ENCODE measurements around the gene LRRC75A.
"Not testable (repeated sequence)": the region's sequence is repeated elsewhere in the genome, so short reads cannot be mapped to it uniquely, and the experiment has no call there.

Gene LRRC75A

DNA sequence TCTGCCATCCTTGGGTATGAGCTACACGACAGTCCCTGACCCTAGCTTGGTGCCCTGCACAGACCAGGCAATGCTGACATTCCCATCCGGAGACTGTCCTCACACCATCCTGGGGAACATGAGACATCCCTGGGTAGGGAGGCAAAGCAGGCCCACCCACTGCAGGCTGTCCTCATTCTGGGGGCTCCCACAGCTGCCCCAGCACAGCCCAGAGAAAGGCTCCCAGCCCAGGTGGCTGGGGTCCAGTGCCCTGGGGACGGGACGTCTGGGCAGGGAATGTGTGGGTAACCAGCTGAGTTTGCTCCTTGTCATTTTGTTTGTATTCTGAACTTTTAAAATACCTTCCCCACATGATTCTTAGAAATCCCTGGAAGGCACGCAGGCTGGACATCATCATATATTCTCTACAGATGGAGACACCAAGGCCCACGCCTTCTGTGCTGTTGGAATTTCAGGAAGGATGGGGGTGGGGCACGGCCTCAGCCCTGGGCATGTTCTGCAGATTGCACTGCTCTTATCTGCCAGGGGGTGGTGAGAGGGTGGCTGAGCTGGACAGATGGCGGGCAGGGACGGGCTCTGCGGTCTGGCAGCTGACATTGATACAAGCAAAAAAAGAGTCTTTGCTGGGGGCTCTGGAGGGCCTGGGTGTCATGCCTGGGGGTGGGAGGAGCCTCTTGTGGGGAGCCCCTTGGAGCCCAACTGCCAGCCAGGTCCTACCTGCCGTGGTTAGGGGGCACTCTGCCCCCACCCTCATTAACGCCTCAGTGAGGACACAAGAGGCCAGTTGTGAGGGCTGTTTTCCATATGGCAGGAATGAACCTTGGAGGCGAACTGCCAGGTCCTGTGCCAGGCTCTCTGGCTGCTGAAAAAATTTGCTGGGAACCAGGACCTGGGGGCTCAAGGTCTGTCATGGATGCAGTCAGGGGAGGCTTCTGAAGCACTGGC is 28.4 kb downstream of the LRRC75A start:
- in situ Hi-C loops (cut with HindIII; ENCODE audit: low pct_unique_long_range_greater_than_20kb, low sequenced_read_pairs): no loop called here
- no peak for TF ChIP-seq JUND (IDR thresholded peaks at IDR 0.05; ENCODE audit: low read depth)
- no peak for DNase-seq (ENCODE audit: low read depth in 1 of 2, low spot score in 1 of 2)

DNA sequence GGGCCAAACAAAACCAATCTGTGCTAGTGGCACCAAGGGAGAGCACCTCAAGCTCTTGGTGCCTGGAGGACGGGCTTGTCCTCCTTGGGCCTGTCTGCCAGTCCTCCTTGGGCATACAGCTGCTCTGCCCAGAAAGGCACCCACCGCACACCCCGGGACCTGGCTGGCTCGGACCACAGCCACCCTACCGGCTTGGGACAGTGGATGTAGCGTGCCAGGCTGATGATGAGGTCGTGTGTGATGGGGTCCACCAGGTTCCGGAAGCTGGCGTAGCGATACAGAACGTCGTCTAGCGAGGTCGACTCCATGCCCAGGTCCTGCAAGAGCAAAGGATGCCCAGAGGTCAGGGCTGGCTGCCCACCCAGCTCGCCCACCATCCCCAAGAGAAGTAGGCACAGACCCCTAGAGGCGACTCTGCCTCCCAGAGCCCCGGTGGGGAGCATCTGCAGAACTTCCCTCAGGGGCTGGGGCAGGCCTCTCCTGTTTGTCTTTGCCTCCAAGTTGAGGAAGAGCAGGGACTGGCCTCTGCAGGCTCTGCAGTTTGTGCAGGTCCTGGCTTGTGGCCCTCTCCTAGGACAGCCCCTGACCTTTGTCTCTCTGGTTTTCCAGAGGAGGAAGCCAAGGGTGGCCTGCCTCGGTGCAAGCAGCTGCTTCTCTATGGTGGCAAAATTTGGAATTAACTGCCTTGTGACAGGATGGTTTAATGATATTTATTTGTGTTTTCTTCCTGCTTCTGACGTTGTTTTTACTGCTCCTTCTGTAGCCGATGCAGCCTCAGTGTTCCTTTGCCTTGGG is 29.7 kb downstream of the LRRC75A start:
- in situ Hi-C loops (cut with HindIII; ENCODE audit: low pct_unique_long_range_greater_than_20kb, low sequenced_read_pairs): no loop called here
- DNase-seq (ENCODE audit: low read depth in 1 of 2, low spot score in 1 of 2): no peak
- TF ChIP-seq JUND (IDR thresholded peaks at IDR 0.05; ENCODE audit: low read depth): no peak

DNA sequence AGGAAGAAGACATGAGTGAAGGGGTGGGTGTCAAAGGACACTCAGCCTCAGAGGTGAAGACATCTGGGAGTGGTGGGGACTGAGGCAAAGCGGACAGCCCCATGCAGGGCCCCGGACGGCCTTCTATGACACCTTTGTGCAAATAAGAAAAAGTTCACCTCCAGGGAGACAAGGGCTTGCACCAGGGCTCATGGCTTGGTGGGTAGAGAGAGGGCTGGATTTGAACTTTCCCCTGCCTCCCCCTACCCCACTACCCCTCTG is 30.5 kb downstream of the LRRC75A start:
- no peak for DNase-seq (ENCODE audit: low read depth in 1 of 2, low spot score in 1 of 2)
- in situ Hi-C loops (cut with HindIII; ENCODE audit: low pct_unique_long_range_greater_than_20kb, low sequenced_read_pairs): no loop called here
- no peak for TF ChIP-seq JUND (IDR thresholded peaks at IDR 0.05; ENCODE audit: low read depth)

DNA sequence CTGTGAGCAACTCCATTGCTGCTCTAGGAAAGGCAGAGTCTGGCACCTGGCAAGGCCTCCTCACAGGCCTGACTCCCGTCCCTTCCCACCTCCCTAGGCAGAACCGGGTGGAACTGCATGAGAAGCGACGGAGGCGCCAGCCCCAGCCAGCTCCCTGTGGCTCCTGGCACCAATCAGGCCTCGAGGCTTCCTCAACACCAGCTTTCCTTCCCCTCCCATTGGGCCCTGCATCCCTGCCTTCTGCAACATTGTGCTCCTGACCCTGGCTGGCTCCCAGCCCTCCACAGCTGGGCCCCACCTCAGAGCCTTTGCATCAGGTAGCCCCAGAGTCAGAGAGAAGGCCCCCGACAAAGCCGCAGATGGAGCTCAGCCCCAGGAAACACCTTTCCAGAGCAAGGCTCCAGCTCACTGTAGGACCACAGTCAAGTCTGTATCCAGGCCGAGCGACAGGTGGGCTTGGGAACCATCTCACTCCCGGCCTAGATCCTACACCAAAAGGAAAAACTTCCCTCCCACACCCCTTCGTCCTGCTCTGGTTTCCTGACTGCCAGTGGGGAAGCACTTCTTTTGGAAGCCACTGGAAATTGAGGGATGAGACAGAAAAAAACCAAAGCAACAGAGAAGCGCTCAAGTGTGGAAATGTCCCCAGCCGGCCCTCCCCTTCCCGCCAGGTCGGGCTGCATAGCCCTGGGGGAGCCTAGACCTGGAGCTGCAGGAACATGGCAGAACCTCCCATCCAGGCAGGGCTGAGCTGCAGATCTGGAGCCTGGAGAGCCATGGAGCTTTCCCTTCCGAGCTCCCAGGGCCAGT is 31.0 kb downstream of the LRRC75A start:
- no peak for TF ChIP-seq JUND (IDR thresholded peaks at IDR 0.05; ENCODE audit: low read depth)
- in situ Hi-C loops (cut with HindIII; ENCODE audit: low pct_unique_long_range_greater_than_20kb, low sequenced_read_pairs): no loop called here
- no peak for DNase-seq (ENCODE audit: low read depth in 1 of 2, low spot score in 1 of 2)

DNA sequence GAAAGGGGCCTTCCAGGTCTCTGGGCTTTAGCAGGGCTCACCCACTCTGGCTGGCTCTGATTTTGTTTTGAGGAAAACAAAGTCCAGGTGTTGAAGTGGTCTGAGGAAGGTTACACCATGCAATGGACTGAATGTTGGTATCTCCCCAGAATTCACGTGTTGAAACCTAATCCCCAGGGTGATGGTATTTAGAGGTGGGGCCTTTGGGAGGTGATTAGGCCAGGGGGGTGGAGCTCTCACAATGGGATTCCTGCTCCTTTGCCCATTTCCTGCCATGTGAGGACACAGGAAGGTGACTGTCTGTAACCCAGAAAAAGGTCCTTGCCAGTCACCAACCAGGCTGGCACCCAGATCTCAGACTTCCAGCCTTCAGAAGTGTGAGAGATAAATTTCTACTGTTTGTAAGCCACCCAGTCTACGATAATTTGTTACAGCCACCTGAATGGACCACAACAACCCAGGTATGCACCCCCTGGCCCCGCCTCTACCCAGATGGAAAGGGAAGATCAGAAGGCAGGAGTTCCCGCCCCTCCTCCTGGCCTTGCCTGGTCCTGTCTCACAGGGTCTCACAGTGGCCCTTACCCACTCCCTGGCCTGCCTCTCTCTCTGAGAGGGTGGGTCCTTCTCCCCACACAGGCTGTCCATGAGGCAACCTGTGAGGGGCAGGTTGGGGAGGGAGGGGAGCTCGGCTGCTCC is 32.0 kb downstream of the LRRC75A start:
- in situ Hi-C loops (cut with HindIII; ENCODE audit: low pct_unique_long_range_greater_than_20kb, low sequenced_read_pairs): no loop called here
- no peak for TF ChIP-seq JUND (IDR thresholded peaks at IDR 0.05; ENCODE audit: low read depth)
- DNase-seq (ENCODE audit: low read depth in 1 of 2, low spot score in 1 of 2): no peak

DNA sequence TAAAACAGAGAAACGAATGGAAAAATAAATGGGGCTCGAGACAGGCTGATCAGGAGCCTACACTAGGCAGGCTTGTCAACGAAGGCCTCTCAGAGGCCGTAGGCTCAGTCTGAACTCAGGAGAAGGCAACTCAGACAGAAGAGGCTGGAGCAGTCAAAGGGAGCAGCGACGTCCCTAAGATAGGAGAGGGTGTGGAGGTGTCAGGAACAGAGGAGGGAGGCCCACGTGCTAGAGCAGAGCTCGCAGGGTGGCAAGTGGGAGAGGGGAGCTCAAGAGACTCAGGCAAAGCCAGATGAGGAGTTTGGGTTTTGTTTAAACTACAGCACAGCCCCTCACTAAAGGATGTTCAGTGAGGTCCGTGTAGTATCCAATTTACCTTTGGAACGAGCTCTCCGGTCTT is 32.7 kb downstream of the LRRC75A start:
- in situ Hi-C loops (cut with HindIII; ENCODE audit: low pct_unique_long_range_greater_than_20kb, low sequenced_read_pairs): no loop called here

DNA sequence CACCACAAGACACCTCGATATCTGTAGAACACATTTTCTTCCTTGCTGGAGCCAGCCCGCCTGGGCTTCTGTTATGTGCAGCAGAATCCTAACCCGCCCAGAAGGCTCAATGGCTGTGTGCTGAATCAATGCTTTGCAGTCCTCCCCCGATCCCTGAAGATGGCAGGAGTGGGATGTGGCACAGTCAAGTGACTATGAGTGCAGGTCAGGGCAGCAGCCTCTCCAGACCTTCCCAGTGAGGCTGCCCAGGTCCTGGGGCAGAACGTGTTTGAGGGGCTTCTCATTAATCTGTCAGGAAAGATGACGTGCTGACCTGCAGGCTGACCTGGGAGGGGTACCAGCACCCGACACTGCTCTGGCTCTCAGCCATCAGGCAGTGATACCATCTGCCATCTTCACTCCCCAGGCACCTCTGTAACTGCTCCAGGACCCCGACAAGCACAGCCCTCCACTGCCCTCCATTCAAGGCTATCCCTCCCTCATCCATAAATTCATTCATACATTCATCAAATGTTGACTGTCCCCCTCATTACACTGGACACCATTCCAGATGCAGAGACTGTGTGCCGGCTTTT is 35.2 kb downstream of the LRRC75A start:
- no peak for DNase-seq (ENCODE audit: low read depth in 1 of 2, low spot score in 1 of 2)
- in situ Hi-C loops (cut with HindIII; ENCODE audit: low pct_unique_long_range_greater_than_20kb, low sequenced_read_pairs): no loop called here
- TF ChIP-seq JUND (IDR thresholded peaks at IDR 0.05; ENCODE audit: low read depth): no peak

More for the DNA sequence above, 32.7 kb downstream of the LRRC75A start:
- no peak for TF ChIP-seq JUND (IDR thresholded peaks at IDR 0.05; ENCODE audit: low read depth)
- DNase-seq (ENCODE audit: low read depth in 1 of 2, low spot score in 1 of 2): no peak

DNA sequence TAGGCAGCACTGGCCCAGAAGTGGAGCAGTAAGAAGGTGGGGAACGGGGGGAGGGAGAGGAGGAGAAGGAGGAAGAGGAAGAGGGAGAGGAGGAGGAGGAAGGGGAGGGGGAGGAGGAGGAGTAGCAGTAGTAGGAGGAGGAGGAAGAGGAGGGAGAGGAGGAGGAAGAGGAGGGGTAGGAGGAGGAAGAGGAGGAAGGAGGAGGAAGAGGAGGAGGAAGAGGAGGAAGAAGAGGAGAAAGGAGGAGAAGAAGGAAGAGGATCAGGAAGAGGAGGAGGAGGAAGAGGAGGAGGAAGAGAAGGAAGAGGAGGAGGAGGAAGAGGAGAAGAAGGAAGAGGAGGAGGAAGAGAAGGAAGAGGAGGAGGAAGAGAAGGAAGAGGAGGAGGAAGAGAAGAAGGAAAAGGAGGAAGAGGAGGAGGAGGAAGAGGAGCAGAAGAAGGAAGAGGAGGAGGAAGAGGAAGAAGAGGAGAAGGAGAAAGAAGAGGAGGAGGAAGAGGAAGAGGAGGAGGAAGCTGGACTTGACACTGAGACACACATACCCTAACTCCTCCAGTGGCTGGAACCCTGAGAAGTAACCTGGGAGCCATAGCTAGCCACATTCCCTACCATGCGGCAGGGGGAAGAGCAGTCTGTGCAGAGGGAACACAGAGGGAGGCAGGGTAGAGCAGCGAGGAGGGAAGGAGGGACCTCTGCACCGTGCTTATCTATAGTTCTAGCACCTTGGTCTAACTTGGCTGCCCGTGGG is 35.8 kb downstream of the LRRC75A start:
- no peak for DNase-seq (ENCODE audit: low read depth in 1 of 2, low spot score in 1 of 2)
- no peak for TF ChIP-seq JUND (IDR thresholded peaks at IDR 0.05; ENCODE audit: low read depth)
- in situ Hi-C loops (cut with HindIII; ENCODE audit: low pct_unique_long_range_greater_than_20kb, low sequenced_read_pairs): no loop called here

DNA sequence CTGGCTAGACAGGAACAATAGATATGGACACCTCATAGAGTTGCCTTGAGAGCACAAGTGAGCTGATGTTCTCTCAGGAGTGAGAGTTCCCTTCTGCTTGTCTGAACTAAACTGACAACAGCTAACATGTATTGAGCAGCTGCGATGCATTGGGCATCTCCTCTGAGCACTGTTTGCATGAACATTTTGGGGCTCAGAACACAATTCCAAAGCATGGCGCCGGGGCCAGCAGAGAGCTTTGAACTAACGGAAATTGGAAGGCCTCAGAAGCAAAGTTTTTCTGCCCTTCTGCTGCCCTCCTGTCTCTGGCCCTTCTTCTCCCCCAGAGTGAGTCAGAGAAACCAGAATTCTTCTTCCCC is 38.5 kb downstream of the LRRC75A start:
- in situ Hi-C loops (cut with HindIII; ENCODE audit: low pct_unique_long_range_greater_than_20kb, low sequenced_read_pairs): no loop called here
- no peak for TF ChIP-seq JUND (IDR thresholded peaks at IDR 0.05; ENCODE audit: low read depth)

DNA sequence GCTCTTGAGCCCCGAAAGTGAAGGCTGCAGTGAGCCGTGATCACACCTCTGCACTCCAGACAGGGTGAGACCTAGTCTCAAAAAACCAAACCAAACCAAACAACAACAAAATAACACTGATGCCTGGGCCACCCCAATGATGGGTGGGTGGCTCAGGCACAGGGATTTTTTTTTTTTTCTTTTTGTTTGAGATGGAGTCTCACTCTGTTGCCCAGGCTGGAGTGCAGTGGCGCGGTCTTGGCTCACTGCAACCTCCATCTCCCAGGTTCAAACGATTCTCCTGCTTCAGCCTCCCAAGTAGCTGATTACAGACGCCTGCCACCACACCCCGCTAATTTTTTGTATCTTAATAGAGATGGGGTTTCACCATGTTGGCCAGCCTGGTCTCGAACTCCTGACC is 39.7 kb downstream of the LRRC75A start:
- DNase-seq (ENCODE audit: low read depth in 1 of 2, low spot score in 1 of 2); in situ Hi-C loops (cut with HindIII; ENCODE audit: low pct_unique_long_range_greater_than_20kb, low sequenced_read_pairs): not testable (repeated sequence)

More for the DNA sequence above, 38.5 kb downstream of the LRRC75A start:
- no peak for DNase-seq (ENCODE audit: low read depth in 1 of 2, low spot score in 1 of 2)

DNA sequence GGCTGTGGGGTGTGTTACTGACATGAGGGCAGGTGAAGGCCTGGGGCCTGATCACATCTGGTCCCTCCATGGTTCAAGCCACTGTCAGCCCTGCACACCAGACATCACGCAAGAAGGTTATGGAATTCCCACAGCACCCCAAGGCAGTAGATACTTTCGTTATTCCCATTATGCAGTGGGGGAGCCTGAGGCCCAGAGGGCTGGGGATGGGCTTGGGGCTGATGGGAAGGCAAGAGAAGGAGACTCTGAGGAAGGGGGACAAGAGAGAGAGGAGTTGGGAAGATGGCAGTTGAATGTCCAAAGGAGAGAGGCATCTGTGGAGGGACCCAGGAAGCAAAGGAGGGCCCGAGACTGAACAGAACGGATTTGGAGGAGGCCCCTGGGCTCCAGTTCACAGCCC is 42.0 kb downstream of the LRRC75A start:
- in situ Hi-C loops (cut with HindIII; ENCODE audit: low pct_unique_long_range_greater_than_20kb, low sequenced_read_pairs): no loop called here
- no peak for TF ChIP-seq JUND (IDR thresholded peaks at IDR 0.05; ENCODE audit: low read depth)
- DNase-seq (ENCODE audit: low read depth in 1 of 2, low spot score in 1 of 2): no peak

Measured in T47D (cell line).